CD14-positive monocyte (primary cell): ENCODE data around the gene PHC2. TPM values are rescaled to one million over a fixed set of nuclear protein-coding genes. Genes with fewer than 3 reads are reported as not detected.
A peak's percentile ranks its signal among the peaks of the same experiment; 100 is the strongest.

Experiments
- DNase-seq, 3 donors: peaks; one replicate each; pipeline ENCODE4 v3.0.0-alpha.2; 2011 to 2022
- H2AFZ ChIP-seq: 2 replicates; pipeline ENCODE4 v1.6.0; 2012; ENCODE audit warnings: mild to moderate bottlenecking, low read depth, low read length, inconsistent platforms; ENCODE audit not compliant: insufficient read depth, poor library complexity, severe bottlenecking
- H3K27ac ChIP-seq, 2 donors: 1 replicate in 1 of 2; 2 replicates in 1 of 2; pipeline ENCODE4 v1.5.1; 2012 to 2013; ENCODE audit warnings: low read length in 2 of 2, control low read depth in 1 of 2, inconsistent platforms in 1 of 2, low read depth in 1 of 2, mild to moderate bottlenecking in 1 of 2
- H3K27me3 ChIP-seq, 2 donors: one replicate each; pipeline versions ENCODE4 v1.6.0 to v1.6.1; 2011 to 2013; ENCODE audit warnings: low read length in 2 of 2; ENCODE audit not compliant: control insufficient read depth in 2 of 2, insufficient read depth in 2 of 2
- H3K36me3 ChIP-seq, 2 donors: replicated peaks in 1 of 2; 1 replicate in 1 of 2; 2 replicates in 1 of 2; pipeline versions ENCODE4 v1.5.1 to v1.6.1; 2012 to 2013; ENCODE audit warnings: low read length in 2 of 2, control low read depth in 1 of 2, inconsistent platforms in 1 of 2, mild to moderate bottlenecking in 1 of 2; ENCODE audit not compliant: insufficient read depth in 2 of 2, control insufficient read depth in 1 of 2
- H3K4me1 ChIP-seq, 2 donors: 1 replicate in 1 of 2; 2 replicates in 1 of 2; pipeline versions ENCODE4 v1.5.1 to v1.6.1; 2012 to 2013; ENCODE audit warnings: low read length in 2 of 2, control low read depth in 1 of 2, inconsistent platforms in 1 of 2, mild to moderate bottlenecking in 1 of 2, moderate library complexity in 1 of 2; ENCODE audit not compliant: insufficient read depth in 2 of 2, control insufficient read depth in 1 of 2
- H3K4me2 ChIP-seq: replicated peaks from 2 replicates; pipeline ENCODE3; 2012; ENCODE audit warnings: low read length, moderate library complexity, mild to moderate bottlenecking; ENCODE audit not compliant: poor library complexity, severe bottlenecking; ENCODE audit errors: extremely low read depth
- H3K4me3 ChIP-seq, 3 experiments: fragments of 200-600 bp in 1 of 3; sonication (generic) in 1 of 3; replicated peaks in 1 of 3; 1 replicate in 2 of 3; 2 replicates in 1 of 3; pipeline ENCODE4 v1.5.1; 2011 to 2013; ENCODE audit warnings: low read length in 3 of 3, mild to moderate bottlenecking in 3 of 3, control low read depth in 2 of 3, low read depth in 2 of 3, inconsistent platforms in 1 of 3, moderate library complexity in 1 of 3
- H3K79me2 ChIP-seq: 2 replicates; pipeline ENCODE4 v1.6.0; 2012; ENCODE audit warnings: mild to moderate bottlenecking, control low read depth, inconsistent platforms, low read length, moderate library complexity; ENCODE audit not compliant: insufficient read depth
- H3K9ac ChIP-seq: 2 replicates; pipeline ENCODE4 v1.6.0; 2017; ENCODE audit warnings: low read length, mild to moderate bottlenecking; ENCODE audit not compliant: insufficient read depth, poor library complexity, severe bottlenecking
- H3K9me3 ChIP-seq, 2 donors: replicated peaks in 1 of 2; 1 replicate in 1 of 2; 2 replicates in 1 of 2; pipeline versions ENCODE4 v1.5.1 to v1.6.1; 2012 to 2013; ENCODE audit warnings: low read length in 2 of 2, control low read depth in 1 of 2; ENCODE audit not compliant: control insufficient read depth in 1 of 2, insufficient read depth in 1 of 2
- H4K20me1 ChIP-seq: 2 replicates; pipeline ENCODE4 v1.6.0; 2012; ENCODE audit warnings: mild to moderate bottlenecking, low read length, control low read depth, moderate library complexity; ENCODE audit not compliant: insufficient read depth
- H3K27ac Mint-ChIP-seq, 7 donors: one replicate each; pipeline ENCODE4 v1.8.0; 2020; ENCODE audit warnings: mild to moderate bottlenecking in 7 of 7, mixed read lengths in 7 of 7, moderate library complexity in 6 of 7, inconsistent platforms in 2 of 7
- H3K27me3 Mint-ChIP-seq, 3 donors: one replicate each; pipeline ENCODE4 v1.8.0; 2021 to 2022; ENCODE audit warnings: low read depth in 3 of 3, mild to moderate bottlenecking in 3 of 3, mixed read lengths in 3 of 3, moderate library complexity in 3 of 3, inconsistent platforms in 1 of 3
- H3K36me3 Mint-ChIP-seq, 2 donors: one replicate each; pipeline ENCODE4 v1.8.0; 2020; ENCODE audit warnings: mixed read lengths in 2 of 2, inconsistent platforms in 1 of 2, mild to moderate bottlenecking in 1 of 2
- H3K4me1 Mint-ChIP-seq: one replicate; pipeline ENCODE4 v1.8.0; 2020; ENCODE audit warnings: mild to moderate bottlenecking, mixed read lengths
- H3K4me3 Mint-ChIP-seq, 2 donors: one replicate each; pipeline ENCODE4 v1.8.0; 2020; ENCODE audit warnings: mild to moderate bottlenecking in 2 of 2, mixed read lengths in 2 of 2, moderate library complexity in 1 of 2
- H3K9me3 Mint-ChIP-seq, 7 donors: one replicate each; pipeline ENCODE4 v1.8.0; 2020 to 2022; ENCODE audit warnings: mixed read lengths in 7 of 7, mild to moderate bottlenecking in 6 of 7, moderate library complexity in 6 of 7, inconsistent platforms in 2 of 7
- WGBS: methylation state at CpG from one replicate; pipeline ENCODE4 v1.1.5; 2013; ENCODE audit warnings: missing lambda C conversion rate; ENCODE audit not compliant: insufficient coverage; 5-methylcytosine and 5-hydroxymethylcytosine counted together
- intact Hi-C, 2 donors: fragments of 100-400 bp; cut with micrococcal nuclease; formaldehyde crosslinking; loops; one replicate each; pipeline versions ENCODE4 v1.15.0 to v1.15.1; 2023
- polyA plus RNA-seq, 3 donors: library from polyadenylated mRNA; depleted of rRNA in 1 of 3; unstranded in 2 of 3; stranded (reverse) in 1 of 3; fragments of 300-500 nt in 2 of 3; fragments of >200 nt in 1 of 3; fragmentation: Illumina TruSeq in 2 of 3; gene quantifications; 1 replicate in 2 of 3; 2 replicates in 1 of 3; pipeline ENCODE4 v1.2.3, GENCODE V29; 2012 to 2021
- TF ChIP-seq, protein P1 (sequence below): fragments of 200-600 bp; IDR thresholded peaks from one replicate; pipeline ENCODE4 v1.8.0; 2022; ENCODE audit warnings: antibody characterized with exemption, mild to moderate bottlenecking

PHC2 gene
- polyA plus RNA-seq, 3 donors = 18.9 to 85.3 (median 53.1) TPM

GRCh38 chr1:33424205-33424604, 6.7 kb downstream of the PHC2 start:
- Histone ChIP-seq H3K27ac (no peak overlapping the region), H2AFZ (no peak overlapping the region), H4K20me1 (no peaks in the 10 kb centered on the region), H3K4me1 (peaks cover 17 to 18% of the 10 kb centered on the region in 2 donors), H3K4me2 (no peak overlapping the region), H3K9me3 (no peaks in the 10 kb centered on the region), H3K36me3 (no peaks in the 10 kb centered on the region), H3K4me3 (no peak overlapping the region), H3K9ac (no peak overlapping the region), H3K79me2 (no peaks in the 10 kb centered on the region), H3K27me3 (peaks cover 2 to 9% of the 10 kb centered on the region in 2 donors)
- Mint-ChIP-seq H3K27ac (no peak overlapping the region), H3K36me3 (peaks cover 6% of the 10 kb centered on the region in 2 donors), H3K4me3 (no peak overlapping the region), H3K27me3 (no peaks in the 10 kb centered on the region), H3K9me3 (peaks cover 0 to 5% (median 3%) of the 10 kb centered on the region in 7 donors), H3K4me1 (peaks cover 20% of the 10 kb centered on the region)
- DNase-seq = no peak
- WGBS = no CpG with 5 or more reads among the region's 4 CpGs
- TF ChIP-seq, protein P1, sequence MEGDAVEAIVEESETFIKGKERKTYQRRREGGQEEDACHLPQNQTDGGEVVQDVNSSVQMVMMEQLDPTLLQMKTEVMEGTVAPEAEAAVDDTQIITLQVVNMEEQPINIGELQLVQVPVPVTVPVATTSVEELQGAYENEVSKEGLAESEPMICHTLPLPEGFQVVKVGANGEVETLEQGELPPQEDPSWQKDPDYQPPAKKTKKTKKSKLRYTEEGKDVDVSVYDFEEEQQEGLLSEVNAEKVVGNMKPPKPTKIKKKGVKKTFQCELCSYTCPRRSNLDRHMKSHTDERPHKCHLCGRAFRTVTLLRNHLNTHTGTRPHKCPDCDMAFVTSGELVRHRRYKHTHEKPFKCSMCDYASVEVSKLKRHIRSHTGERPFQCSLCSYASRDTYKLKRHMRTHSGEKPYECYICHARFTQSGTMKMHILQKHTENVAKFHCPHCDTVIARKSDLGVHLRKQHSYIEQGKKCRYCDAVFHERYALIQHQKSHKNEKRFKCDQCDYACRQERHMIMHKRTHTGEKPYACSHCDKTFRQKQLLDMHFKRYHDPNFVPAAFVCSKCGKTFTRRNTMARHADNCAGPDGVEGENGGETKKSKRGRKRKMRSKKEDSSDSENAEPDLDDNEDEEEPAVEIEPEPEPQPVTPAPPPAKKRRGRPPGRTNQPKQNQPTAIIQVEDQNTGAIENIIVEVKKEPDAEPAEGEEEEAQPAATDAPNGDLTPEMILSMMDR = no peak
- intact Hi-C loops = no loop called here

DNA sequence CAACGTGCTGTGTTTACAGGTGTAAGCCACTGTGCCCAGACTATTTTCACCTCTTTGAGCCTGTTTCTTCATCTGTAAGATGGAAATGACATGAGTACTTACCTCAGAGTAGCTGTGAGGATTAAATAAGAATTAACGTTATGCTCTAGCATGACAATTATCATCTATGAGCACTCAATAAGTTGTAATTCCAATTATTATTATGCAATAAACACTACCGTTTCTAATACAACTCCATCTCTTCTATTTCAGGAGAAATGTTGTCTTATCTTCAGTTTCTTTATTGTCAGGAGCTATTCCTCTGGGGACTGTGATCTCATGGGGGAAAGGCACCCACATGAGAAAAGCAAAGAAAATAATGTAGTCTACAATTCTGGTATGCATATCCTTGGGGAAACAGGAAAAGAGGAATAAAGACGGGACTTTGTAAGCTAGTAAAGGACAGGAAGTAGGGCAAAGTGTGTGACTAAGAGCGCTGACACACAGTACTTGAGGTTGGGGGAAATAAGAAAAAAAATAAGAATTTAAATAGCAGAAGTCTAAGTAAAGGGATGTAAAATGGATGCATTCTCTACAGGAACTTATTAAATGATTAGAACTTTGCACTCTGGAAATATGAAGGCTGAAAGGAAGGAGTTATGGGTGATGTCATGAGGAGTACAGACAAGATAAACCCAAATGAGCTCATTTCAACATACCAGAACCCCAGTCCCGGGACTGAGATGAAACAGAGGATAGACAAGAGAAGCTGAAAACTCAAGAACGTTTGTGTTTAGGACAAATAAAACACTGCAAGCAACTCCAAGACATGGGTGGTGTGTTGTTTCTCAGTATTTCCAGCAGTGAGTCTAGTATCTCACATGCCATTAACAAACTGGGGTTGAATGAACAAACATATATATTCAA, 9.8 kb downstream of the PHC2 start:
- peaks cover 6 to 11% of the 10 kb centered on the region in 2 donors for H3K36me3 Mint-ChIP-seq
- intact Hi-C loops = no loop called here
- WGBS = 27% methylated on average over 3 of the region's 7 CpGs
- no peaks in the 10 kb centered on the region for H3K27me3 Mint-ChIP-seq
- peaks cover 17 to 18% of the 10 kb centered on the region in 2 donors for H3K4me1 ChIP-seq
- peak overlapping the region; percentile 66 to 85 (median 81) for H3K27ac Mint-ChIP-seq
- H2AFZ ChIP-seq = no peak overlapping the region
- peak; percentile 56 to 84 (median 83) for DNase-seq
- H3K4me3 Mint-ChIP-seq = peak overlapping the region in 1 of 2 donors; percentile 66
- peak overlapping the region in 1 of 2 donors; percentile 67 for H3K27ac ChIP-seq
- no peaks in the 10 kb centered on the region for H3K36me3 ChIP-seq
- H3K4me2 ChIP-seq = peak overlapping the region; percentile 38
- no peaks in the 10 kb centered on the region for H3K79me2 ChIP-seq
- peak overlapping the region in 1 of 3 experiments; percentile 12 for H3K4me3 ChIP-seq
- no peaks in the 10 kb centered on the region for H3K27me3 ChIP-seq
- H4K20me1 ChIP-seq = no peaks in the 10 kb centered on the region
- H3K9ac ChIP-seq = no peak overlapping the region
- H3K9me3 Mint-ChIP-seq = peaks cover 9 to 18% (median 13%) of the 10 kb centered on the region in 7 donors
- peaks cover 2 to 4% of the 10 kb centered on the region in 2 donors for H3K9me3 ChIP-seq
- H3K4me1 Mint-ChIP-seq = peaks cover 20% of the 10 kb centered on the region
- TF ChIP-seq, protein P1 = no peak
